Measurements from ENCODE around the gene ARSB.
"Not testable (repeated sequence)": the region's sequence is repeated elsewhere in the genome, so short reads cannot be mapped to it uniquely, and the experiment has no call there.

ARSB gene

DNA sequence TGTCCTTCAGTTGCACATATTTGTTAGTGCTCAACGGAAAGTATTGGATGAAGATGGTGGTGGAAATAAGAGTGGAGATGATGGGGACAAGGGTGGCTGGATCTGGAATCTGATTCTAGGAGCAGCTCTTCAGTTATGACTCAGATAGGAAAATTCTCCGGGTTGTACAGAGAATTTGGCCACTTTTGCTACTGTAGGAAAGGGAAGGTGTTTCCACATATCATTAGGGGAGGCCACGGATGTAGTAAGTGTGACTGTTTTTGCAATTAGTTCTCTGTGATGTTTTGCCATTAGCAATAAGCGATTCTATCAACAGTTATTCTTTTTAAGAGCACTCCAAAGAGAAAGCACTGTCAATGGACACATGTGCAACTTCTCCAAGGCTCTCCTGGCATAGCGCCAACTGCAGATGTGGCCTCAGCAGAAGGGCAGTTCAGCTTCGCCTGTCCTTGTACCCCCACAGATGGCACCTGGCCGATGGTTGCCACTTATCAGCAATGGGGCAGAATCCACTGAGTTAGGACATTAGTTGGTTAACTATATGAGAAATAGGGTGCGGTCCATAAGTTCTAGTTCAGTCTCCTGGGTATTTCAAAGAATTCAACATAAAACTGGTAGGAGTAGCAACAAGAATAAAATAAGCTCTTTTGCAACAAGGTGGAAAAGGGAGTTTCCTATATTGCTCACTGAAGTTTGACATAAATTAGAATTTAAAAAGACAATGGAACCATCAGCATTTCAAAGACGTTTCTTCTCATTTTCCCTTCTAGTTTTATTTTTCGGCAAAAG is 96.3 kb downstream of the ARSB start:
- H3K4me1 ChIP-seq (ENCODE audit: insufficient read depth, low read length) = no peaks in the 10 kb centered on the region
- H3K9me3 ChIP-seq (ENCODE audit: control insufficient read depth, insufficient read depth, low read length) = no peaks in the 10 kb centered on the region
- H3K36me3 ChIP-seq (ENCODE audit: insufficient read depth, low read length) = no peaks in the 10 kb centered on the region
- H3K9ac ChIP-seq (ENCODE audit: low read depth, low read length) = no peak overlapping the region

DNA sequence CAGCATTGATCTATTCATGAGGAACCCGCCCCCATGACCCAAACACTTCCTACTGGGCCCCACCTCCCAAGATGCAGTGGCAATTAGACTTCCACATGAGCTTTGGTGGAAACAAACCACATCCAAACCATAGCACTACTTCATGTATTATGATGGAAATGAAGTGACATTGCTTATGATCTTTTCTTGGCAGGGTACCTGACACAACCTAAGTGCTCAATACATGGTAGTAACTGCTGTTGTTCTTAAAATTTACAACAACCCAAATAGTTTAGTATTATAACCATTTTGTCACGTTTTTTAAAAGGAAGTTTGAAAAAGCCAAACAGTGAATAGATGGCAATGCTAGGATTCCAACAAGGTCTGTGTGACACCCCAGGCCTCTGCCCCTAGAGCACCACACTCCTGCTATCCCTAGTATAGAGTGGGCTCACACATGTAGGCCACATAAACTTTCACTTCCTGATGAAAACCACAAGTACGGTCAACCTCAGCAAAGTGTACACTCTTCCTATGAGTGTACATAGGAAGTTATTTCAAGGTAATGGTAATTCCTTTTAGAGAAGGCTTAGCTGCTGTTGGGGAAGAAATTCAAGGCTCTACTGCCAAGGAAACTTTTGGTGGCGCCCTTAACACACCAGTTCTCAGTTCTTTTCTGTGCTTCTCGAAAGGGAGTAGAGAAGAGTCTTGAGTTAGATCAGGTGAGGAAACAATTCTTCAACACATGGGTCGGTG is 97.6 kb downstream of the ARSB start:
- no peaks in the 10 kb centered on the region for H3K9me3 ChIP-seq (ENCODE audit: control insufficient read depth, insufficient read depth, low read length)
- no peaks in the 10 kb centered on the region for H3K36me3 ChIP-seq (ENCODE audit: insufficient read depth, low read length)
- no peak overlapping the region for H3K9ac ChIP-seq (ENCODE audit: low read depth, low read length)
- H3K4me1 ChIP-seq (ENCODE audit: insufficient read depth, low read length) = no peaks in the 10 kb centered on the region

DNA sequence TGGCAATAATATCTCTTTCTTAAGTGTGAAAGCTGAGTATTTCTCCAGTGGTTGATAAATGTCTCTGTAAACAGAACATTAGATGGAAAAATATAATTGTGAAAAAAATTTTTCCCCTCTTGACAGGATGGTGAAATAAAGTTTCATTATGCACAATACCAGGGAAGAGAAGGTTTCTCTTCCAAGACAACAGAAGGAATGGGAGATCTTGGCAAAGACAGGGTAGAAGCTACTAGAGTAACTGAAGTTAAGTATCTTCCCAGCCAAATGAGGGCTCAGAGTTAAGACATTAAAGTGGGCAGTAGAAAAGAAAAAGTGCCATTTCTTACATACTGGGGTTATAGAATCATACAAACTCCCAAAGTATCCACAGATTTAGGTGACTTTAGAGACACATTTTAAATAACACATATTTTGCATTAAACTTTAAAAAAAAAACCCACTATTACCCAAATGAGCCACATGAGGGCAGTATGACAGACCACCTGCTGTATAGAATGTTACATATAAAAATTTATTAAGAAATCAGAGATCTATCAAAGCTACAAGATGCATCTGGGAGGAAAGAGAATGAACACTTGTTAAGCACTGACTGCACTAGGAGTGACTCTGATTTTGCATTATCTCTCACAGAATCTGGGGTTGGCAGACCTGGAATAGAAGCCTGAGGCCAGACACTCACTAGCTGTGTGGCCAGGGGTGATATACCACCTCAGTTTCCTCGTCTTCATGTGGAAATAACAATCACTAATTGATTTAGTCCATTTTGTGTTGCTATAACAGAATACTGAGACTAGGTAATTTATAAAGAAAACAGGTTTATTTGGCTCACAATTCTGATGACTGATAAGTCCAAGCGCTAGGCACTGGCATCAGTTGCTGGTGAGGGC is 98.5 kb downstream of the ARSB start:
- Histone ChIP-seq H3K4me1 (ENCODE audit: insufficient read depth, low read length) (no peaks in the 10 kb centered on the region), H3K9me3 (ENCODE audit: control insufficient read depth, insufficient read depth, low read length) (no peaks in the 10 kb centered on the region), H3K36me3 (ENCODE audit: insufficient read depth, low read length) (no peaks in the 10 kb centered on the region), H3K9ac (ENCODE audit: low read depth, low read length) (no peak overlapping the region)

DNA sequence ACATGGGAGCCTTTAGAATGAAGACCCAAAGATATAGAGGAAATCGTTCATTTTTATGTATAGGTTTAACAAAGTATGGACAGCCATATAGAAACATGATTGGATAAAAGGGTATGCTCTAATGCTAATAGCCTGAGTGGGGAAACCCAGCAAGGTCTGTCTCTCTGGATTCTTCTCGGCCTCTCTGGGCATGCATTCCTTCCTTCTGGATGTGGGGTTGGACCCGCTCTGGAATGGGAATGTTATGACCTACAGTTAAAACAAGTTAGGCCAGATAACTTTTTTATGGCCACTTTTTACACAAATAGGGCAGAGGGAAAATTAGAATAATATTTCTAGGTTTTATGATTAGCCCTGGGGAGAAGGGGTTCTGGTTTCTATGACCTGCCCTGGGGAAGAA is 103.2 kb downstream of the ARSB start:
- H3K36me3 ChIP-seq (ENCODE audit: insufficient read depth, low read length) = no peaks in the 10 kb centered on the region
- no peak overlapping the region for H3K9ac ChIP-seq (ENCODE audit: low read depth, low read length)
- no peaks in the 10 kb centered on the region for H3K9me3 ChIP-seq (ENCODE audit: control insufficient read depth, insufficient read depth, low read length)
- no peaks in the 10 kb centered on the region for H3K4me1 ChIP-seq (ENCODE audit: insufficient read depth, low read length)

DNA sequence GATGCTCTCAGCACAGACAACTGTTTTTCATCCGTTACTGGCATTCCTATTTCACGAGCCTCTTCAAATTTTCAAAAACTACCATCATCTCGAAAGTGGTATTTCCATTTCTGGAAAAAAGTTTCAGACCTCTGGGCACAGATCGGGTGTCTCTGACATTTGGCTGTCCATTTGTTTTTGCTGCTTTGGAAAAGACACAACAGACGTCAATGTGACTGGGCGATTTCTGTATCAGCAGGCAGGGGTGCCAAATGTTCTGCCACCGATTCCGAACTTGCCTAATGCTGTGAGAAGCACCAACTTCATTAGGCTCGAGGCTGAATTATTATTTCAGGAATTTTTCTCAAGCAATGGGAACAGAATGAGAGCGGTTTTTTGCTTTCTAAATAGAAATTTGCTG is 105.6 kb downstream of the ARSB start:
- no peaks in the 10 kb centered on the region for H3K36me3 ChIP-seq (ENCODE audit: insufficient read depth, low read length)
- H3K9me3 ChIP-seq (ENCODE audit: control insufficient read depth, insufficient read depth, low read length) = no peaks in the 10 kb centered on the region
- no peaks in the 10 kb centered on the region for H3K4me1 ChIP-seq (ENCODE audit: insufficient read depth, low read length)
- H3K9ac ChIP-seq (ENCODE audit: low read depth, low read length) = no peak overlapping the region

DNA sequence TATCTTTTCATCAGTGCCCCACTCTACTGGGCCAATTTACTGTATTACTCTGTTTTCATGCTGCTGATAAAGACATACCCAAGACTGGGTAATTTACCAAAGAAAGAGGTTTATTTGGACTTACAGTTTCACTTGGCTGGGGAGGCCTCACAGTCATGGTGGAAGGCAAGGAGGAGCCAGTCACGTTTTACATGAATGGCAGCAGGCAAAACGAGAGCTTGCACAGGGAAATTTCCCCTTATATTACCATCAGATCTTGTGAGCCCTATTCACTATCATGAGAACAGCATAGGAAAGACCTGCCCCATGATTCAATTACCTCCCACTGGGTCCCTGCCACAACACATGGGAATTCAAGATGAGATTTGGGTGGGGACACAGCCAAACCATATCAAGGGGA is 119.0 kb downstream of the ARSB start:
- peak overlapping the region; percentile 44; the same call in 1 of the 2 replicates for H3K9ac ChIP-seq (ENCODE audit: low read depth, low read length)
- H3K36me3 ChIP-seq (ENCODE audit: insufficient read depth, low read length); H3K4me1 ChIP-seq (ENCODE audit: insufficient read depth, low read length); H3K9me3 ChIP-seq (ENCODE audit: control insufficient read depth, insufficient read depth, low read length): not testable (repeated sequence)

DNA sequence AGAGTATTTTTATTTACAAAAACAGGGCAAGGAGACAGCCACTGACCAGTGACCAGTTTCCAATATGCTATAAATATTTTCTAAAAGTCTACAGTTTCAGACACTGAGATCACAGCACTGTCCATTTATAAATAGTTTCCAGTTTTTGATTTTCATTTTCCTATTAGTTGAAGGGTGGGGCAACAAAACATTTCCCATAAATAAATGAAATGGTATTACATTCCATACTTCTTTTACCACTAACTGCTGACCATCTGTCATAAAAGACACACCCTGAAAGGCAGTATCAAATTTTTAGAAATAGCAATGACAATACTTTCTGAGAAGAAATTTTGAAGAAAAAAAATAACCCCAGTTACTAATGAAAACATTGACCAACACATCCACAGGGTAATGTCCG is 126.7 kb downstream of the ARSB start:
- Histone ChIP-seq H3K4me1 (ENCODE audit: insufficient read depth, low read length) (no peaks in the 10 kb centered on the region), H3K9me3 (ENCODE audit: control insufficient read depth, insufficient read depth, low read length) (peaks cover 11% of the 10 kb centered on the region; the same call in 1 of the 2 replicates), H3K36me3 (ENCODE audit: insufficient read depth, low read length) (no peaks in the 10 kb centered on the region), H3K9ac (ENCODE audit: low read depth, low read length) (no peak overlapping the region)

DNA sequence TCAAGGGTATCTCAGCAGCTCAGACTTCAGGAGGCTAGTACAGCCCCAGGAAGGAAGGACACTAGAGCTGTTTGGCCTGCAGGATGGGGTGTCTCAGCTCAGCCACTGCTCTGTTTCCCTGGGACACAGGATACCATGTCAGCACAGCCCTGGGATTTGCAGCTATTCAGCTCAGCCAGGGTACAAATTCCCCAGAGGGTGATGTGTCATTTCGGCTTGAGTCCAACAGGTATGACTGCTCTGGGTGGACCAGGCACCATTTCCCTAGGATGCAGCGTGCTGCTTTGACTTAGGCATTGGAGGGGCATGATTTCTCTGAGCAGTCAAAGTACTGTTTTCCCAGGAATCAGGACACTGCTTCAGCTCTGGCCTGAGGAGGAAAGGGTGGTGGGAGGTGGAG is 130.1 kb downstream of the ARSB start:
- Histone ChIP-seq H3K9ac (ENCODE audit: low read depth, low read length) (no peak overlapping the region), H3K9me3 (ENCODE audit: control insufficient read depth, insufficient read depth, low read length) (peaks cover 11% of the 10 kb centered on the region; the same call in 1 of the 2 replicates), H3K36me3 (ENCODE audit: insufficient read depth, low read length) (no peaks in the 10 kb centered on the region), H3K4me1 (ENCODE audit: insufficient read depth, low read length) (no peaks in the 10 kb centered on the region)

DNA sequence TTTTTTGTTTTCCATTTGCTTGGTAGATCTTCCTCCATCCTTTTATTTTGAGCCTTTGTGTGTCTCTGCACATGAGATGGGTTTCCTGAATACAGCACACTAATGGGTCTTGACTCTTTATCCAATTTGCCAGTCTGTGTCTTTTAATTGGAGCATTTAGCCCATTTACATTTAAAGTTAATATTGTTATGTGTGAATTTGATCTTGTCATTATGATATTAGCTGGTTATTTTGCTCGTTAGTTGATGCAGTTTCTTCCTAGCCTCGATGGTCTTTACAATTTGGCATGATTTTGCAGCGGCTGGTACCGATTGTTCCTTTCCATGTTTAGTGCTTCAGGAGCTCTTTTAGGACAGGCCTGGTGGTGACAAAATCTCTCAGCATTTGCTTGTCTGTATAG is 133.2 kb downstream of the ARSB start:
- H3K9ac ChIP-seq (ENCODE audit: low read depth, low read length); H3K36me3 ChIP-seq (ENCODE audit: insufficient read depth, low read length); H3K4me1 ChIP-seq (ENCODE audit: insufficient read depth, low read length): not testable (repeated sequence)
- peaks cover 11% of the 10 kb centered on the region; the same call in 1 of the 2 replicates for H3K9me3 ChIP-seq (ENCODE audit: control insufficient read depth, insufficient read depth, low read length)

DNA sequence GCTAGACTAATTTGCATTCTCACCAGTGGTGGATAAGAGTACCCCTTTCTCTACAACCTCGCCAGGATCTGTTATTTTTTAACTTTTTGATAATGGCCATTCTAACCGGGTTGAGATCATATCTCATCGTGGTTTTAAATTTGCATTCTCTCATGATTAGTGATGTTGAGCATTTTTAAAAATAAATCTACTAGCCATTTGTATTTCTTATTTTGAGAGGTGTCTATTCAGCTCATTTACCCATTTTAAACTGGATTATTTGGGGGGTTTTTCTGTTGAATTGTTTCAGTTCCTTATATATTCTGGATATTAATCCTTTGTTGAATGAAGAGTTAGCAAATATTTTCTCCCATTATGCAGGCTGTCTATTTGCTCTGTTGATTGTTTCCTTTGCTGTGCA is 139.6 kb downstream of the ARSB start:
- Histone ChIP-seq H3K9ac (ENCODE audit: low read depth, low read length) (no peak overlapping the region), H3K9me3 (ENCODE audit: control insufficient read depth, insufficient read depth, low read length) (no peaks in the 10 kb centered on the region; the same call in 1 of the 2 replicates), H3K4me1 (ENCODE audit: insufficient read depth, low read length) (no peaks in the 10 kb centered on the region), H3K36me3 (ENCODE audit: insufficient read depth, low read length) (no peaks in the 10 kb centered on the region)

DNA sequence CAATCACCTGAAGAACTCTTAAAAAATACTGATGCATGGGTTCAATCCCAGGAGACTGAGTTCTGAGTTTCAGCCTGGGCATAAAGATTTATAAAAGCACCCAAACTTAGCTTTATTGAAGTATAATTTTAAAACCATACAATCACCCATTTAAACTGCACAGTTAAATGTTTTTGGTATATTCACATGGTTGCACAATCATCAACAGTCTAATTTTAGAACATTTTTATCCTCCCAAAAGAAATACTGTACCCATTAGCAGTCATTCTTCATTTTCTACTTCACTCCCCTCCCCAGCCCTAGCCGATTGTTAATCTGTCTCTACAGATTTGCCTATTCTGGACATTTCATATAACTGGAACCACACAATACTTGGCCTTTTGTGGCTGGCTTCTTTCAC is 141.7 kb downstream of the ARSB start:
- H3K4me1 ChIP-seq (ENCODE audit: insufficient read depth, low read length) = no peaks in the 10 kb centered on the region
- H3K9me3 ChIP-seq (ENCODE audit: control insufficient read depth, insufficient read depth, low read length) = no peaks in the 10 kb centered on the region; the same call in 1 of the 2 replicates
- no peak overlapping the region for H3K9ac ChIP-seq (ENCODE audit: low read depth, low read length)
- H3K36me3 ChIP-seq (ENCODE audit: insufficient read depth, low read length) = no peaks in the 10 kb centered on the region

DNA sequence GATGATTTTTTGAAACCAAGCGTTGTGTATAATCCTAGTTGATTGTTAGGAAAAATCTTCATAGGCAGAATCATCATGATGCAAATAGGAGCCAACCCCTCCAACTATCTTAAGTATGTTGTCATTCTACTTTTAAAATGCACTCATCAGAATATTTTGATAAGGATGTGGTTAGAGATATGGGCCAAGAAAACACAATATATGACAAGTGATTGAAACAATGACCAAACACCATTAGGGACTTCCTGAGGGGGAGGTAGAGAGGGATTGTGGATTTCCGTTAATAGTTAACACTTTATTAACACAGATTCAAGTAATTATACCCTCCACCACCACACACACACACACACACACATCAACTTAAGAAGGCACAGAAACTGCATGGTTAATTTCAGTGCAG is 143.3 kb downstream of the ARSB start:
- Histone ChIP-seq H3K9me3 (ENCODE audit: control insufficient read depth, insufficient read depth, low read length) (no peaks in the 10 kb centered on the region), H3K9ac (ENCODE audit: low read depth, low read length) (no peak overlapping the region), H3K36me3 (ENCODE audit: insufficient read depth, low read length) (no peaks in the 10 kb centered on the region)

DNA sequence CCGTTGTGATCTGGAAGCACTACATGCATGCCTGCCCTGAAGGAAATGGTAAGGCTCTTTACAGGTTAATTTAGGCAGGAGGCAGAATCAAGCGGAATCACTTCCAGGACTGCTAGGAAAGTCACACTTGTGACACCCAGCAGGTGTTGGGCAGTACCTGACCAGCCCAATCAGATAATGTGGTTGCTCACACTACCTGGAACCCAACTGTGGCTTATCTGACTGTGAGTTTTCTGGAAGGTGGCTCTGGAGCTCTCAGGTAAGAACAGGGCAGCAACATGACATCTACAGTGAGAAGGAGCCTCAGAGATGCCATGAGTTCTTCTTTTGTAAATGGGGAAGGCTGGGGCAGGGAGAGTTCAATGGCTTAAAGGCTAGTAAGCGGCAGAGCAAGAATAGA is 146.4 kb downstream of the ARSB start:
- Histone ChIP-seq H3K9me3 (ENCODE audit: control insufficient read depth, insufficient read depth, low read length) (no peaks in the 10 kb centered on the region), H3K9ac (ENCODE audit: low read depth, low read length) (no peak overlapping the region), H3K4me1 (ENCODE audit: insufficient read depth, low read length) (peaks cover 3% of the 10 kb centered on the region; the same call in 1 of the 2 replicates), H3K36me3 (ENCODE audit: insufficient read depth, low read length) (no peaks in the 10 kb centered on the region)

More for the DNA sequence above, 143.3 kb downstream of the ARSB start:
- no peaks in the 10 kb centered on the region for H3K4me1 ChIP-seq (ENCODE audit: insufficient read depth, low read length)

DNA sequence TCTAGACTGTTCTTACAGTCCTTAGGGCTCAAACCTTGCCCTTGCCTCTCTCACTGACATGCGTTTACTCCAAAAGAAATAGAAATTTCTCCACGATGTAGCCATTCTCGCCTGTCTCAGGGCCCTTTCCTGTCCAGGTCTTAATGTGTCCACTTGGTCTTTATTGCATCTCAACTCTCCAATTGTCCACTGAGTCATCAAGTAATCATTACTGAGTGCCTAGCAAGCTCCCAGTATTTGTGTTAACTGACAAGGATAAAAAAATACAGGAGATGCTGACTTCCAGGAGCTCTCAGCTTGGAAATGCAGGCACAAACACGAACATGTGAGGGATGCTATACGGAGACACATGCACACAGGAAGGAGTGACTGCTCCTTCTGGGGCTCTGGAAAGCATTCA is 147.3 kb downstream of the ARSB start:
- Histone ChIP-seq H3K9me3 (ENCODE audit: control insufficient read depth, insufficient read depth, low read length) (no peaks in the 10 kb centered on the region), H3K9ac (ENCODE audit: low read depth, low read length) (no peak overlapping the region), H3K4me1 (ENCODE audit: insufficient read depth, low read length) (peaks cover 3% of the 10 kb centered on the region; the same call in 1 of the 2 replicates), H3K36me3 (ENCODE audit: insufficient read depth, low read length) (no peaks in the 10 kb centered on the region)
